HTR-8/SVneo (cell line): ENCODE measurements around the gene OLFM1.
"Not testable (repeated sequence)": the region's sequence is repeated elsewhere in the genome, so short reads cannot be mapped to it uniquely, and the experiment has no call there.

Experiments
- DNase-seq: peaks from one replicate; pipeline ENCODE4 v3.0.0; 2011; ENCODE audit warnings: low spot score, mixed read lengths; ENCODE audit not compliant: insufficient read length
- FAIRE-seq: peaks from 2 replicates; lab custom pipeline; 2011; peaks lifted over from hg19 to GRCh38; lab: Jason Lieb, UNC

The OLFM1 gene

DNA sequence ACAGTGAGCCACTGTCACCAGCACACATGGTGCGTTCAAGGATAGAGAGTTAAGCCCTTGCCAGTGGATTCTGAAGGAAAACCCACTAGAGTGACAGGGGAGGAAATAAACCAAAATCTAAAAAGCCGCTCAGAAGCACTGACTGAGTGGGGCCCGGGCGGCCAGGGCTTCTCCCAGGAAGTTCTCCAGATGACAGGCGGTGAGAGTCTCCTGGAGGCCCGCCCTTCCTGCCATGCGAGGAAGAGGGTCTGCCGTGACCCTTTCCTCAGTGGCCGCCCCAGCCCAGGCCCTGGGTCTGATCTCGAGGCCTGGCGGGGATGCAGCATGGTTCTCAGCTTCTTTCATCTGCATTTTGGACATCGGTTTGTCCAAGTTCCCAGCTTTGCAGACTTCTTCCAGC is 14.9 kb downstream of the OLFM1 start:
- DNase-seq: no peak
- no peak for FAIRE-seq

DNA sequence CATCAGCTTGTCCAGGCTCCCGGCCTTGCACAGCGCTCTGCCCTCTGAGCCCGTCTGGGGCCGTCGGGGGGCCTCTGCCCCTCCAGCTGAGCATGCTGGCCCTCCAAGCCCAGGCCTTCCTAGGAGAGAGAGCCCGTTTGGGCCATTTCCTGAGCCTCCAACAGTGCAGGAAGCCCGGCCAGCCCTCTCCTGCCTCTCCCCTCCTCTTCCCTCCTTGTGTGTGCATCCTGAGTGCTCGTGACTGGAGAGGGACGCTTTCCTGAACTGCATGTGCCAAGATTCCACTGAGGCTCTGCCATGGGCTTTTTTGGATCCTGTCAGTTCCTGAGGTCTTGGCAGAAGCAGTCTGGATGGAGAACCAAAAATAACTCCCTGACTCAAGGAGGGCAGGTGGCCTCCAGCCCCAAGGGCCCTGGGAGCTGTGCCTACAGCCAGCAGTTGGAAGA is 15.6 kb downstream of the OLFM1 start:
- FAIRE-seq (no peak), DNase-seq (no peak)

DNA sequence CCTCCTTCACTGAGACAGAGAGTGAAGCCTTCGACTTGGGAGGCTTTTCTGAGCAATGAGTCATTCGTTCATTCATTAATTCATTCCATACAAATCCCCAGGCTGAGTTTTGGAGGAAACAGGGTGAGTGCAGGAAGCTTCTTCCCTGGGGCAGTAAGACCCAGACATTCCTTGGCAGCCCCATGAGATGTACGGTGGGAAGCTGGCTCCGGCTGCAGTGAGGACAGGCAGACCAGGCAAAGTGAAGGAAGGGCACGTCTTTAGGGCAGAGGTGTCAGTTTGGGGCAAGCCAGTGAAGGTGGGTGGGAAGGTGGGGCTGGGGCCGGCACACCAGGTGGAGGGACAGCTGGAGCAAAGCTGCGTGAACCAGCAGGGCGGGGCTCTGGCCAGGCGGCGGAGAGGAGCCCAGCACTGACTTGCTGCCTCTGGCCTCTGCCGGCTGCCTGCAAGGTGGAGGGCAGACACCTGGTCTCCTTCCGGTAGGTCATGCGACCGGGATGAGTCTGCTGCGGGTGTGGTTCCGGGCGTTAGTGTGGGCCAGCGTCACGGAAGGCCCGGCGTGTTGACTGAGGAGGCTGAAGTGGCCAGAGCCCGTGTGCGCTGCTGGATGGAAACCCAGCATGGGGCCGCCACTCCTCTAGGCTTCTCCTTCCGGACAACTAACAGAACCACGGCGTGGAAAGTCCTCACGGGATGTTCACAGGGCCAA is 16.6 kb downstream of the OLFM1 start:
- DNase-seq (no peak), FAIRE-seq (no peak)

GRCh38 chr9:135104761-135105160 is 17.3 kb downstream of the OLFM1 start:
- DNase-seq: no peak
- FAIRE-seq: no peak

- FAIRE-seq: no peak
- no peak for DNase-seq
Observed at GRCh38 chr9:135105211-135105745, 17.8 kb downstream of the OLFM1 start.

- no peak for FAIRE-seq
- DNase-seq: no peak
Observed at GRCh38 chr9:135105938-135106491, 18.5 kb downstream of the OLFM1 start.

DNA sequence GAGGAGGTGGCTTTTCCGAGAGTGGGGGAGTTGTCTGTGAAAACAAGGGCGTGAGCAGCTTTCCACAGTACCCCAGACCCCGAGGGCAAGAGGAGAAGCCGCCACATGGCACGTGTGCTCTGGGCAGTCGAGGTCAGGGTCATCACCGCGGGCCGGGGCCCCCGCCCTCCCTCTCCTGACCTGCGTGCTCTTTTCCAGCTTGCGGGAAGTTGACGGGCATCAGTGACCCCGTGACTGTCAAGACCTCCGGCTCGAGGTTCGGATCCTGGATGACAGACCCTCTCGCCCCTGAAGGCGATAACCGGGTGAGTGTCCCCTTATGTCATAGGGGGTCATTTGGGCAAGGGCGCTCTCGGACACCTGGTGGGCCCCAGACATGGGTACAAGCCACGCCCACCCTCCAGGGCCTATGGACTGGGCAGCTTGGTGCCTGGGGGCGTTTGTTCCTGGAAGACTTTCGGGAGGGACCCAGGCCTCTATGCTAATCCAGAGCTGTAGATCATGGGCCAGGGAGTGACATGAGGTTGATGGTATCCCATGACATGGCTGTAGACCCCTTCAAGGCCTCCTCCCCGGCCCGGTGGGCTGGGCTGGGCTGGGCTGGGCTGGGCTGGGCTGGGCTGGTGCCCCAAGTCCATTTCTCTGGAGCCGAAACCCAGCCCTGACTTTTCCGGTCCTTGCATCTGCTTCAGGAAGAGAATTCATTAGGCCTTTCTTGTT is 19.2 kb downstream of the OLFM1 start:
- DNase-seq (no peak), FAIRE-seq (no peak)

GRCh38 chr9:135107581-135108235 is 20.2 kb downstream of the OLFM1 start:
- FAIRE-seq (no peak), DNase-seq (no peak)

DNA sequence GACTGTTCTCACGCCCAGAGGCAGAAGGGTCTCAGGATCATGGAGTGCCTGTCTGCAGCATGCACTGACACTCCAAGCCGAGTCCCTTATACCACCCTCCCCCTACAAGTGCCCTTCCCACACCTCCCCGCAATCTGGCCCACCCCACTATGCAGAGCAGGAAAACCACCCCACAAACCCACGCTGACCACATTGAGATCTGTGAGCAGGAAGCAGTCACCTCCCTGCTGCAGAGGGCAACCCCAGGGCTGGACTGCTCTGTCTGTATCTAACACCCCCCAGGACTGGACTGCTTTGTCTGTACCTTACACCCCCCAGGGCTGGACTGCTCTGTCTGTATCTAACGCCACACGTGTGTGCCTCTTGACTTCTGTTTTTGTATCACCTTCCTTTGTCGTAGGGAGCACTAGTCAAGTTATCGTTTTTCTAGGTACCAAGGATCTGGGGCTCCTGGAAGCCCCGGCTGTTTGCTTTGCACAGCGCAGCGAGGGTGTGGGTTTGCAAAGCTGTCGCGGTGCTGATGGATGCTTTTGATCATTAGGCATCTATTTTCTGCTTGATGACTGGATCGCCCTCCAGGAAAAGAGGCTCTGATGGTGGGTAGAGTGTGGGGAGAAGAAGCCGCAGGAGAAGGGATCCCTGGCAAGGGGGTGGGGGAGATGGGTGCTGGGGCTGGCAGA is 21.5 kb downstream of the OLFM1 start:
- FAIRE-seq (no peak), DNase-seq (no peak)

GRCh38 chr9:135109650-135110049 is 22.2 kb downstream of the OLFM1 start:
- no peak for FAIRE-seq

GRCh38 chr9:135110416-135110815 is 22.9 kb downstream of the OLFM1 start:
- DNase-seq (no peak), FAIRE-seq (no peak)

More at GRCh38 chr9:135109650-135110049, 22.2 kb downstream of the OLFM1 start:
- DNase-seq: no peak

DNA sequence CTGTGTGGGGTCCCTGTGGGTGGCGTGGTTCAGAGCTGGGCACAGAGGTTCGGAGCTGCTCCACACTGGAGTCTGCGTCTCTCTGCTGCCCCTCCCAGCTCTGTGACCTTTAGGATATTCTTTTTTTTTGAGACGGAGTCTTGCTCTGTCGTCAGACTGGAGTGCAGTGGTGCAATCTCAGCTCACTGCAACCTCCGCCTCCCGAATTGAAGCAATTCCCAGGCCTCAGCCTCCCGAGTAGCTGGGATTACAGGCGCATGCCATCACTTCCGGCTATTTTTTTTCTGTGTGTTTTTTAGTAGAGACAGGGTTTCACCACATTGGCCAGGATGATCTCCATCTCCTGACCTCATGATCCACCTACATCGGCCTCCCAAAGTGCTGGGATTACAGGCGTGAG is 24.1 kb downstream of the OLFM1 start:
- DNase-seq, FAIRE-seq: not testable (repeated sequence)

DNA sequence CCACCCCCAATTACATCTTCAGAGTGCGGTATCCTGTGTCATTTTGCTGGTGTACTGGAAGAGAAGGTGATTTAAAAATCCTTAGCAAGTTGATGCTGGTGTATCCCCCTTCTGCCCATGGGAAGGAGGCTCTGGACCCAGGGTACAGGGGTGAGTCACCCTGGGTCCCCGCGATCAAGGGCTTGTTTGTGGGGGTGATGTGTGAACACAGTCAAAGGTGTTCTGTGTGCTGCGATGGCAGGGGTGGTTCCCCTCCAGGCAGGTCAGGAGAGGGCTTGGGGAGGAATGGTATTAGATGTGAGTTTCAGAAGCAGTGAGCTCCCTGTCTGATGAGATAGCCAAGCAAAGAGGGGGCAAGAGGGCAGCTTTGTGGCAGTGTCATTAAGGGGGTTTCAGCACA is 28.9 kb downstream of the OLFM1 start:
- DNase-seq: no peak
- no peak for FAIRE-seq

GRCh38 chr9:135116881-135117280 is 29.4 kb downstream of the OLFM1 start:
- no peak for FAIRE-seq

DNA sequence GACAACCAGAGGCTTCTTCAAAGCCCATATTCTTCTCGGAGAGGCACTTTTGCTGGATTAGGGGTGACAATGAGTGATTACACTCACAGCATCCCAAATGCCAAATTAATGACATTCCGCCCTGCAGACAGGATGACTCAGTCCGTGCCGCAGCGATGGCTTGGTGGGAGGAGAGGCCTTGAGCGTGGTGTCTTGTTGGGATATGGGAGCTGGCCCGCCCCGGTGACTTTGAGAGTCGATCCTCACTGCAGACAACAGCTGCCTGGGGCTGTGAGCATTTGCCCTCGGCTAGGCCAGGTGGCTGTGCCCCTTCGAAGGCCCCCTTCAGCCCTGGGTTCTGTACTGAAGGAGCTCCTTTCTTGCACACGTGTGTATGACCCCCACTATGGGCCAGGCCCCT is 29.8 kb downstream of the OLFM1 start:
- no peak for DNase-seq
- no peak for FAIRE-seq

More at GRCh38 chr9:135116881-135117280, 29.4 kb downstream of the OLFM1 start:
- no peak for DNase-seq

DNA sequence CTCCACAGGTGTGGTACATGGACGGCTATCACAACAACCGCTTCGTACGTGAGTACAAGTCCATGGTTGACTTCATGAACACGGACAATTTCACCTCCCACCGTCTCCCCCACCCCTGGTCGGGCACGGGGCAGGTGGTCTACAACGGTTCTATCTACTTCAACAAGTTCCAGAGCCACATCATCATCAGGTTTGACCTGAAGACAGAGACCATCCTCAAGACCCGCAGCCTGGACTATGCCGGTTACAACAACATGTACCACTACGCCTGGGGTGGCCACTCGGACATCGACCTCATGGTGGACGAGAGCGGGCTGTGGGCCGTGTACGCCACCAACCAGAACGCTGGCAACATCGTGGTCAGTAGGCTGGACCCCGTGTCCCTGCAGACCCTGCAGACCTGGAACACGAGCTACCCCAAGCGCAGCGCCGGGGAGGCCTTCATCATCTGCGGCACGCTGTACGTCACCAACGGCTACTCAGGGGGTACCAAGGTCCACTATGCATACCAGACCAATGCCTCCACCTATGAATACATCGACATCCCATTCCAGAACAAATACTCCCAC is 32.1 kb downstream of the OLFM1 start:
- no peak for FAIRE-seq
- no peak for DNase-seq

DNA sequence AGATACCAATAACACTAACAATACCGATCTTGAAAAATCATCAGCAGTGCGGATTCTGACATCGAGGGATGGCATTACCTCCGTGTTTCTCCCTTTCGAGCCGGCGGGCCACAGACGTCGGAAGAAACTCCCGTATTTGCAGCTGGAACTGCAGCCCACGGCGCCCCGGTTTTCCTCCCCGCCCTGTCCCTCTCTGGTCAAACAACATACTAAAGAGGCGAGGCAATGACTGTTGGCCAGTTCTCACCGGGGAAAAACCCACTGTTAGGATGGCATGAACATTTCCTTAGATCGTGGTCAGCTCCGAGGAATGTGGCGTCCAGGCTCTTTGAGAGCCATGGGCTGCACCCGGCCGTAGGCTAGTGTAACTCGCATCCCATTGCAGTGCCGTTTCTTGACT is 32.8 kb downstream of the OLFM1 start:
- no peak for DNase-seq
- no peak for FAIRE-seq

GRCh38 chr9:135122316-135122715 is 34.8 kb downstream of the OLFM1 start:
- FAIRE-seq (no peak), DNase-seq (no peak)

DNA sequence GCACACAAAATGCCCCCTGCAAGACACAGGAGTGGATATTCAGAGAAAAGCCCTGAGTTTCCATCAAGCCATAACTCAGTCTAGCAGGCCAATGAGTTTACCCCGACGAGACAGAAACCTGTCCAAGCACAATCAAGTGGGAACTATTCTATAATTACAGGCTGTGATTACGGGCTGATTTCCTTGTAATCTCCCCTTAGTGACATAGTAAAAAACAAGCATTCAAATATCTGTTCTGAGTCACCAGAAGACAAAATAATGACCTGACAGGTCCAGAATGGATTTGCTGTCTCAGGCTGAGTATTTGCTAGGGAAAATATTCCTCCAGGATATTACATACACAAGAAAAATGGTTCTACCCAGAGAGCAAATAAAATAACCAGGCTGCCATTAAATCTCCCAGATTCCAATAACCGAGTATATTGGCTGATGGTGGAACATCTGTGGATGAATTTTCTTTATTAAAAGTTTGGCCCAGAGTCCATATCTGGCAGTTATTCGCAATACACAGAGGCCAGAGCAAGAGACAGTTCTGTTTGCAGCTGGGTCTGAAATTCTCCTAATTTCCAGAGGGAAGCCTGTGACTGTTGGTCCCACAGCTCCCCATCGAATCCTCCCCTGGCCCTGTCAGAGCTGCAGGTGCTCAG is 35.8 kb downstream of the OLFM1 start:
- no peak for DNase-seq

More for the DNA sequence above, 35.8 kb downstream of the OLFM1 start:
- no peak for FAIRE-seq
